ENCODE data around the gene RET. TPM values are rescaled to one million over a fixed set of nuclear protein-coding genes. Genes with fewer than 3 reads are reported as not detected.

The RET gene
- polyA plus RNA-seq, 3 donors: 21.3 to 25.2 (median 24.3) TPM

GRCh38 chr10:43119416-43120115, 42.7 kb downstream of the RET start:
- DNase-seq: no peak

GRCh38 chr10:43120116-43120928, 43.5 kb downstream of the RET start:
- no peak for DNase-seq

- DNase-seq: no peak
Measured at GRCh38 chr10:43120929-43121314, 44.1 kb downstream of the RET start.

- DNase-seq: no peak
Measured at GRCh38 chr10:43121444-43121843, 44.6 kb downstream of the RET start.

GRCh38 chr10:43122096-43122495, 45.2 kb downstream of the RET start:
- DNase-seq: no peak

GRCh38 chr10:43122826-43123225, 46.0 kb downstream of the RET start:
- no peak for DNase-seq

GRCh38 chr10:43123361-43124093, 46.7 kb downstream of the RET start:
- no peak for DNase-seq

GRCh38 chr10:43124094-43124521, 47.2 kb downstream of the RET start:
- DNase-seq: no peak

GRCh38 chr10:43124574-43125273, 47.9 kb downstream of the RET start:
- no peak for DNase-seq

- no peak for DNase-seq
Measured at GRCh38 chr10:43125274-43125845, 48.5 kb downstream of the RET start.

- DNase-seq: no peak
Measured at GRCh38 chr10:43125881-43126731, 49.2 kb downstream of the RET start.

GRCh38 chr10:43126759-43127424, 50.0 kb downstream of the RET start:
- DNase-seq: no peak

- DNase-seq: no peak
Measured at GRCh38 chr10:43127442-43127841, 50.6 kb downstream of the RET start.

- no peak for DNase-seq
Measured at GRCh38 chr10:43128331-43128730, 51.5 kb downstream of the RET start.

- no peak for DNase-seq
Measured at GRCh38 chr10:43128958-43129706, 52.3 kb downstream of the RET start.

GRCh38 chr10:43130770-43131171, 53.9 kb downstream of the RET start:
- DNase-seq: no peak

- no peak for DNase-seq
Measured at GRCh38 chr10:43131256-43131655, 54.4 kb downstream of the RET start.

GRCh38 chr10:43131906-43132305, 55.0 kb downstream of the RET start:
- no peak for DNase-seq

Data from renal pelvis (tissue), 4 donors.